GM18951 (cell line): ENCODE measurements around the gene SLC43A2.
A peak's percentile ranks its signal among the peaks of the same experiment; 100 is the strongest.

ENCODE experiments used
- POLR2A ChIP-seq: IDR thresholded peaks from 4 replicates; pipeline ENCODE4 v1.6.1; 2011; ENCODE audit warnings: mild to moderate bottlenecking; ENCODE audit not compliant: insufficient read length, insufficient read depth; ENCODE audit errors: extremely low read depth
- in situ Hi-C: fragments of 300-500 bp; cut with MboI; formaldehyde crosslinking; loops from one replicate; pipeline ENCODE4 v1.12.0; 2022; ENCODE audit warnings: low sequenced_read_pairs, mixed read lengths, inconsistent platforms; ENCODE audit not compliant: unreplicated experiment

SLC43A2 gene

GRCh38 chr17:1588821-1589585 is 39.6 kb downstream of the SLC43A2 start:
- in situ Hi-C loops: no loop called here
- no peak for TF ChIP-seq POLR2A

DNA sequence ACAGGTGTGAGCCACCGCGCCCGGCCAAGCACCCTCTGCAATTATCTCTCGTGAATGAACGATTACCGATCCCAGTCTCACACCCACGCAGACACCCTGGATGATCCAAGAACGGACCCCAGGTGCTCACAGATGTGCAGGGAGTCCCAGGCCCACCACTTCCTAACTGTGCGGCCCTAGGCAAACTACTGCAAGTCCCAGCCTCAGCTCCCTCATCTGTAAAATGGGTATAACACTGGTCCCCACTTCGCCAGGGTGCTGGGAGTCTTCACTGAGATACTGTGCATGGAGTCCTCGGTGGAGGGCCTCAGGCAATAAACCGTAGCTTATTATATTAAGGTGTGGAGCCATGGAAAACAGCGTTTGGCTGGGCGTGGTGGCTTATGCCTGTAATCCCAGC is 44.5 kb downstream of the SLC43A2 start:
- no peak for TF ChIP-seq POLR2A
- in situ Hi-C loops: no loop called here

DNA sequence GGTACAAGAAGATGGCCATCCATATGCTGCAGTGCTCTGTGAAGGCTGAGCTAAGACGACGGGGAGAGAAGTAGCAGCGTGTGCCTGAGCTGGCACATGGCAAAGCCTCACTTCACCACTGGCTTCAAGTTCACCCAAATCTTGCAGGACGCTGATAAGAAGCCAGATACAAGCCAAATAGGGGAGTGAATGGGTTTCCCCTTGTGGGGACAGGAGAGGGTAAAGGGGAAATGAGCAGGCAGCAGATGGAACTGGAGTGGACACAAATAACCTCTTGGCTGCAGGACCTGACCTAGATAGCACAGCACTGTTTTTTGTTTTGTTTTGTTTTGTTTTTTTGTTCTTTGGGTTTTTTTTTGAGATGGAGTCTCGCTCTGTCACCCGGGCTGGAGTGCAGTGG is 45.1 kb downstream of the SLC43A2 start:
- no peak for TF ChIP-seq POLR2A
- in situ Hi-C loops: no loop called here

DNA sequence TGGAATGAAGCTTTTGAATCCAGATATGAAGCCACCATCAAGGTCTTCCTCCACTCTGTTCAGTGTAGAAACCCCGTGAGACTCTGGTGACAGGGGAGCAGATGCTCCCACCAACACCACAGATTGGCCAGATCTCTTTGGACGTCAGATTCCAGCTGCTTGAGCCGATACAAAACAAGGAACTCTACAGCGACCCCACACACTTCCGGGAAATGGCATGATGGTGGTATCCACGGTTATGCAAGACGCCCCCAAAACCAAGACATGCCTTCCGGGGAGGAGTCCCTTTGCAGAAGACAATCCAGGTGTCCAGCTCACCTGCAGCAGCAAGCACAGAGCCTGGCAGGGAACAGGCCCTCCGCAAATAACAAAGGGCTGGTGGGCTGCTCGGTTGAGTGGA is 46.3 kb downstream of the SLC43A2 start:
- TF ChIP-seq POLR2A: no peak
- in situ Hi-C loops: no loop called here

GRCh38 chr17:1580979-1581676 is 47.5 kb downstream of the SLC43A2 start:
- in situ Hi-C loops: no loop called here
- no peak for TF ChIP-seq POLR2A

DNA sequence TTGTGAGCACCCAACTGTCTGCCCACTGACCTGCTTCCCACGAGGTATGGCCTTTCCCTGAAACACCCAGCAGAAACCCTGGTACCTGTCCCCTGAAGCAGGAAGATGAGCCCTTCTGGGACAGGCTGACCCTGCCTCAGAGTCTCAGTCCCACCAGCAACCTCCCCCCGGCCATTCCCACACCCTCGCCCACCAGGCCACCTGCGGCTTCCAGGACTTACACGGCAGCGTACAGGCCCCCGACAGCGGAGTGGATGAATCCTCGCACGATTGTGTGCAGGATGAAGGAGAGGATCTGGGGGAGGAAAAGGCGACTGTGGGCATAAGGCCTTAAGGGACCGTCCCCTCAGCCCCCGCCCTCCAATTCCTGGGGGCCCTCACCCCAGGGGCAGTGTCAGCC is 50.6 kb downstream of the SLC43A2 start:
- TF ChIP-seq POLR2A: no peak
- in situ Hi-C loops: loop anchor here (10.0 kb wide), 1 partner anchor 57 kb away; no protein-coding TSS in a partner anchor

DNA sequence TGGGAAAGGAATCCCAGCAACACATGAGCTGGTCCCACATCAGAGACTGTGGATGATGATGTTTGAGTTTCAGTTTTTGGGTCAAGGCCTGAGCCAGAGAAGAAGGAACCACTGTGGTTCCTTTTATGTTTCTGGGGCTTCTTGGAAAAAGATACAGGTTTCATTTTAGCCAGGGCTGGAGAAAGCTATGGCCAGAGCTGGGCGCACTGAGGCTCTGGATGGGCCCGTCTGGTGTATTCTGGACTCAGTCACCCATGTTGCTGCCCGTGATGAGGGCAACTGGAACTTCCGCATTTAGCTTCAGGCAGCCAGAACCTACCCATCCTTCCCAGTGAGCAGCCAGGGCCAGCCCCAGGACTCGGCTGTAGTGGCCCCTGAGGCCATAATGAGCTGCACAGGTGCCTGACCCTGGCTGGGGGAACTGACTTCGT is 51.0 kb downstream of the SLC43A2 start:
- in situ Hi-C loops: loop anchor here (10.0 kb wide), 1 partner anchor 57 kb away; no protein-coding TSS in a partner anchor
- TF ChIP-seq POLR2A: no peak

DNA sequence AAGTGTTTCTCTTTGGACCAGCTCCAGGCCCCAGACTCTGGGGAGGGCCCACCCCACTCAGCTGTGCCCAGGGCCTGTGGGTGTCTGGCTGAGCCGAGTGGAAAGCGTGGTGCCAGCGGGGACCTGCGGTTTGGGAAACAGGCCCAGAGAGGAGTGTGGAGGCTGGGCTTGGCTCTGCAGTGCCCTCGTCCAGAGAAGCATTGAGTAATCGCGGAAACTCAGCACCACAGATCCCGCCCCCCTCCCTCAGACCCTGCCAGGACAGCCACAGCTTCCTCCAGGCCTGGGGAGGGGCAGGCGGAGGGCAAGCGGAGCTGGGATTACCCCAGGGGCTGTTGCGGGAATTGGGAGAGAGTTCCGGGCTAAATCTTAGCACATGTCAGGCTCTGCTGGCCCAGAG is 51.5 kb downstream of the SLC43A2 start:
- peak; percentile 35 for TF ChIP-seq POLR2A
- in situ Hi-C loops: loop anchor here (10.0 kb wide), 1 partner anchor 58 kb away; no protein-coding TSS in a partner anchor

GRCh38 chr17:1576500-1576899 is 52.1 kb downstream of the SLC43A2 start:
- no peak for TF ChIP-seq POLR2A
- in situ Hi-C loops: loop anchor here (10.0 kb wide), 1 partner anchor 58 kb away; no protein-coding TSS in a partner anchor

GRCh38 chr17:1574697-1575471 is 53.8 kb downstream of the SLC43A2 start:
- no peak for TF ChIP-seq POLR2A
- in situ Hi-C loops: loop anchor here (10.0 kb wide), 1 partner anchor 60 kb away; no protein-coding TSS in a partner anchor

GRCh38 chr17:1573932-1574696 is 54.5 kb downstream of the SLC43A2 start:
- TF ChIP-seq POLR2A: peak; percentile 34
- in situ Hi-C loops: loop anchor here (10.0 kb wide), 1 partner anchor 61 kb away; no protein-coding TSS in a partner anchor

DNA sequence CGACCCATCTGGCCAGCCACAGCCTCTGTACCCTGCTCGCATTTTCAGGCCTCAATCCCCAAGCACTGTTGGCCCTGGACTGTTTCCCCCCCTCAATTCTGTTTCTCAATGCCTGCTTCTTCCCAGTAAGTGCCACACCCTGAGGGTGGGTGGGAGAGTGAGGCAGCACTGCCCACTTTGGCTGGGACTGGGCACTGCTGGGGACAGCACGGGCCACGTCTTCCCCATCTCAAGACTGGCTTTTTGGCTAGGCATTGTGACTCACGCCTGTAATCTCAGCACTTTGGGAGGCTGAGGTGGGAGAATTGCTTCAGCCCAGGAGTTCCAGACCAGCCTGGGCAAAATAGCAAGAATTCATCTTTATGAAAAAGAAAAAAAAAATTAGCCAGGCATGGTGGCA is 56.0 kb downstream of the SLC43A2 start:
- in situ Hi-C loops: loop anchor here (10.0 kb wide), 1 partner anchor 62 kb away; no protein-coding TSS in a partner anchor

- in situ Hi-C loops: loop anchor here (10.0 kb wide), 1 partner anchor 63 kb away; no protein-coding TSS in a partner anchor
- no peak for TF ChIP-seq POLR2A
Measured at GRCh38 chr17:1571341-1571704, 57.3 kb downstream of the SLC43A2 start.
